OCI-LY7 (cell line): Measurements from ENCODE around the gene NPLOC4.
"Not testable (repeated sequence)": the region's sequence is repeated elsewhere in the genome, so short reads cannot be mapped to it uniquely, and the experiment has no call there.

Experiments
- CTCF ChIP-seq: fragments of 200-600 bp; sonication (generic); conservative IDR thresholded peaks from 2 replicates; pipeline ENCODE4 v1.5.1; 2014; ENCODE audit warnings: mild to moderate bottlenecking, antibody characterized with exemption, low read length, moderate library complexity, mixed read lengths
- EZH2phosphoT487 ChIP-seq: fragments of 200-600 bp; sonication (generic); IDR thresholded peaks from 2 replicates; pipeline ENCODE4 v1.6.1; 2018; ENCODE audit warnings: low read depth, borderline replicate concordance, mild to moderate bottlenecking, mixed run types, antibody characterized with exemption, low read length, moderate library complexity, mixed read lengths

- TF ChIP-seq EZH2phosphoT487, CTCF: not testable (repeated sequence)
Measured at GRCh38 chr17:81531013-81531412, 105.9 kb downstream of the NPLOC4 start.
